Right lobe of liver (tissue), 4 donors: ENCODE measurements around the gene ADCY9.

Source experiments
- POLR2A ChIP-seq: fragments of 450-650 bp; IDR thresholded peaks from one replicate; pipeline ENCODE4 v1.6.1; 2017; ENCODE audit warnings: antibody characterized with exemption, mild to moderate bottlenecking
- TF ChIP-seq, protein P1 (sequence below), 4 donors: fragments of 200-600 bp in 3 of 4; fragments of 450-650 bp in 1 of 4; IDR thresholded peaks; one replicate each; pipeline versions ENCODE4 v1.5.1 to v1.8.0; 2016 to 2022; ENCODE audit warnings: antibody characterized with exemption in 4 of 4, mild to moderate bottlenecking in 2 of 4
- donor health status: DM: no; HTN: no; CAD: no.
- donor health status: DM: no; HTN: no; CAD: no.
- donor health status: DM: no; HTN: yes; CAD: no.

DNA sequence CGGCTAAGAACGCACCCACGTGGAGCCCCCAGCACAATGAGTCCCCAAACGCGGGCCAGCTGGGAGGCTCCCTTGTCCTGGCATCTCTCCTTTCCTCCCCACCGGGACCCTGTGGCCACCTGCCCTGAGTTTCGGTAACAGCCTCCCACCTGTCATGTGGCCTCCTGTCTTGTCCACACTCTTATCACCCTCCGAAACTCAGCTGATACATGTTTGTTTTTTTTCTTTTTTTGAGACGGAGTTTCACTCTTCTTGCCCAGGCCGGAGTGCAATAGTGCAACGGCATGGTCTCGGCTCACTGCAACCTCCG lies 130.1 kb downstream of the ADCY9 start:
- TF ChIP-seq, protein P1, sequence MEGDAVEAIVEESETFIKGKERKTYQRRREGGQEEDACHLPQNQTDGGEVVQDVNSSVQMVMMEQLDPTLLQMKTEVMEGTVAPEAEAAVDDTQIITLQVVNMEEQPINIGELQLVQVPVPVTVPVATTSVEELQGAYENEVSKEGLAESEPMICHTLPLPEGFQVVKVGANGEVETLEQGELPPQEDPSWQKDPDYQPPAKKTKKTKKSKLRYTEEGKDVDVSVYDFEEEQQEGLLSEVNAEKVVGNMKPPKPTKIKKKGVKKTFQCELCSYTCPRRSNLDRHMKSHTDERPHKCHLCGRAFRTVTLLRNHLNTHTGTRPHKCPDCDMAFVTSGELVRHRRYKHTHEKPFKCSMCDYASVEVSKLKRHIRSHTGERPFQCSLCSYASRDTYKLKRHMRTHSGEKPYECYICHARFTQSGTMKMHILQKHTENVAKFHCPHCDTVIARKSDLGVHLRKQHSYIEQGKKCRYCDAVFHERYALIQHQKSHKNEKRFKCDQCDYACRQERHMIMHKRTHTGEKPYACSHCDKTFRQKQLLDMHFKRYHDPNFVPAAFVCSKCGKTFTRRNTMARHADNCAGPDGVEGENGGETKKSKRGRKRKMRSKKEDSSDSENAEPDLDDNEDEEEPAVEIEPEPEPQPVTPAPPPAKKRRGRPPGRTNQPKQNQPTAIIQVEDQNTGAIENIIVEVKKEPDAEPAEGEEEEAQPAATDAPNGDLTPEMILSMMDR (IDR thresholded peaks at IDR 0.05): no peak
- TF ChIP-seq POLR2A: no peak
